Stomach (tissue), 4 donors: Measurements from ENCODE around the gene SLC8B1.

Experiments
- EP300 ChIP-seq: sonication (generic); formaldehyde crosslinking; IDR thresholded peaks from one replicate; pipeline ENCODE4 v1.6.1; 2017; ENCODE audit warnings: antibody characterized with exemption
- POLR2A ChIP-seq, 4 donors: fragments of 450-650 bp; IDR thresholded peaks; one replicate each; pipeline ENCODE4 v1.6.1; 2016; ENCODE audit warnings: antibody characterized with exemption in 4 of 4, control low read depth in 2 of 4, mild to moderate bottlenecking in 1 of 4, moderate library complexity in 1 of 4
- TF ChIP-seq, protein P1 (sequence below), 7 experiments: fragments of 450-650 bp in 4 of 7; fragments of 200-600 bp in 3 of 7; sonication (generic) in 3 of 7; IDR thresholded peaks; one replicate each; pipeline ENCODE4 v1.5.1; 2016 to 2019; ENCODE audit warnings: antibody characterized with exemption in 7 of 7, control low read depth in 2 of 7, mild to moderate bottlenecking in 1 of 7

DNA sequence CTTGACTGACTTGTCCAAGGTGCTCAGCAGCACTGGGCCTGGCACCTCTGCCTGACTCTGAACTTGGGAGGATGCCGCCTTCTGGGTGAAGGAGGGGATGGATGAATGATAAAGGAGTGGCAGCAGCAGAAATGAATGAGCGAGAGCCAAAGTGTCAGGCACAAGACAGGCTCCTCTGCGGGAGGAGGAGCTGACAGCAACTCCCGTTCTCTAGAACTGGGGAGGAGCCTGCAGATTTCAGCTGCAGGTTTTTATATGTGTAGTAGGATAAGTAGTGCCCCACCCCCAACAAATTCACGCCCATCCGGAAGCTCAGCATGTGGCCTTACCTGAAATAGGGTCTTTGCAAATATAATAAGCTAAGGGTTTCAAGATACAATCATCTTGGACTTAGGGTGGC, 33.1 kb downstream of the SLC8B1 start:
- TF ChIP-seq, protein P1, sequence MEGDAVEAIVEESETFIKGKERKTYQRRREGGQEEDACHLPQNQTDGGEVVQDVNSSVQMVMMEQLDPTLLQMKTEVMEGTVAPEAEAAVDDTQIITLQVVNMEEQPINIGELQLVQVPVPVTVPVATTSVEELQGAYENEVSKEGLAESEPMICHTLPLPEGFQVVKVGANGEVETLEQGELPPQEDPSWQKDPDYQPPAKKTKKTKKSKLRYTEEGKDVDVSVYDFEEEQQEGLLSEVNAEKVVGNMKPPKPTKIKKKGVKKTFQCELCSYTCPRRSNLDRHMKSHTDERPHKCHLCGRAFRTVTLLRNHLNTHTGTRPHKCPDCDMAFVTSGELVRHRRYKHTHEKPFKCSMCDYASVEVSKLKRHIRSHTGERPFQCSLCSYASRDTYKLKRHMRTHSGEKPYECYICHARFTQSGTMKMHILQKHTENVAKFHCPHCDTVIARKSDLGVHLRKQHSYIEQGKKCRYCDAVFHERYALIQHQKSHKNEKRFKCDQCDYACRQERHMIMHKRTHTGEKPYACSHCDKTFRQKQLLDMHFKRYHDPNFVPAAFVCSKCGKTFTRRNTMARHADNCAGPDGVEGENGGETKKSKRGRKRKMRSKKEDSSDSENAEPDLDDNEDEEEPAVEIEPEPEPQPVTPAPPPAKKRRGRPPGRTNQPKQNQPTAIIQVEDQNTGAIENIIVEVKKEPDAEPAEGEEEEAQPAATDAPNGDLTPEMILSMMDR (IDR thresholded peaks at IDR 0.05) = no peak
- TF ChIP-seq EP300 = no peak
- TF ChIP-seq POLR2A (IDR thresholded peaks at IDR 0.05) = no peak
